Caco-2 (cell line): Measurements from ENCODE around the gene PSMC5. TPM values are rescaled to one million over a fixed set of nuclear protein-coding genes. Genes with fewer than 3 reads are reported as not detected.

Experiments used
- BruUV-seq: library from RNA; stranded (reverse); fragments of 400-500 nt; replicated peaks from 2 replicates; lab custom pipeline; 2021; lab: Mats Ljungman, UMichigan
- CTCF ChIA-PET: fragments of 300-600 bp; sonication (Branson Sonifier 250); formaldehyde crosslinking; loops from one replicate; lab custom pipeline; 2022; ENCODE audit warnings: antibody characterized with exemption; lab: Charles Lee
- POLR2A ChIA-PET: fragments of 300-600 bp; sonication (Branson Sonifier 250); formaldehyde crosslinking; loops from one replicate; lab custom pipeline; 2022; ENCODE audit warnings: antibody characterized with exemption; lab: Charles Lee
- DNase-seq, 2 experiments: peaks; one replicate each; pipeline versions ENCODE4 v3.0.0 to v3.0.0-alpha.2; 2020 to 2022
- H3K27me3 ChIP-seq: replicated peaks from 2 replicates; pipeline ENCODE4 v1.6.0; 2011; ENCODE audit warnings: low read length; ENCODE audit not compliant: control insufficient read depth, insufficient read depth
- H3K36me3 ChIP-seq: 2 replicates; pipeline ENCODE4 v1.5.1; 2011; ENCODE audit warnings: low read length; ENCODE audit not compliant: control insufficient read depth, insufficient read depth
- H3K4me1 ChIP-seq: fragments of 250-450 bp; sonication (Bioruptor Pico); 2 replicates; pipeline ENCODE4 v1.5.1; 2020; ENCODE audit warnings: mild to moderate bottlenecking
- H3K4me3 ChIP-seq: 2 replicates; pipeline ENCODE4 v1.5.1; 2011; ENCODE audit warnings: low read depth, mild to moderate bottlenecking, control low read depth, low read length
- H3K9me3 ChIP-seq: fragments of 250-450 bp; sonication (Bioruptor Pico); 2 replicates; pipeline ENCODE4 v1.5.1; 2020; ENCODE audit warnings: mild to moderate bottlenecking, moderate library complexity
- H3K27ac Mint-ChIP-seq: one replicate; pipeline ENCODE4 v1.8.0; 2022; ENCODE audit warnings: mixed read lengths; ENCODE audit not compliant: unreplicated experiment
- H3K27me3 Mint-ChIP-seq: one replicate; pipeline ENCODE4 v1.8.0; 2022; ENCODE audit warnings: mixed read lengths; ENCODE audit not compliant: insufficient read depth, unreplicated experiment
- H3K36me3 Mint-ChIP-seq: one replicate; pipeline ENCODE4 v1.8.0; 2022; ENCODE audit warnings: mild to moderate bottlenecking, mixed read lengths; ENCODE audit not compliant: insufficient read depth, unreplicated experiment
- H3K4me1 Mint-ChIP-seq: one replicate; pipeline ENCODE4 v1.8.0; 2022; ENCODE audit warnings: low read depth, mixed read lengths; ENCODE audit not compliant: unreplicated experiment
- H3K4me3 Mint-ChIP-seq: one replicate; pipeline ENCODE4 v1.8.0; 2022; ENCODE audit warnings: mild to moderate bottlenecking, moderate library complexity, mixed read lengths; ENCODE audit not compliant: unreplicated experiment
- H3K9me3 Mint-ChIP-seq: one replicate; pipeline ENCODE4 v1.8.0; 2022; ENCODE audit warnings: mixed read lengths; ENCODE audit not compliant: unreplicated experiment
- intact Hi-C: fragments of 100-400 bp; cut with micrococcal nuclease; formaldehyde crosslinking; loops from one replicate; pipeline ENCODE4 v1.10.0; 2022; ENCODE audit not compliant: unreplicated experiment
- total RNA-seq: library from RNA; stranded (reverse); gene quantifications from 2 replicates; pipeline ENCODE4 v1.2.3, GENCODE V29; 2022
- TF ChIP-seq, protein P1 (sequence below), 2 experiments: fragments of 200-600 bp in 1 of 2; IDR thresholded peaks; 1 replicate in 1 of 2; 2 replicates in 1 of 2; pipeline versions ENCODE4 v1.5.1 to v1.8.0; 2011 to 2022; ENCODE audit warnings: antibody characterized with exemption in 1 of 2, control low read depth in 1 of 2, inconsistent platforms in 1 of 2, low read depth in 1 of 2, low read length in 1 of 2, mild to moderate bottlenecking in 1 of 2, moderate library complexity in 1 of 2; ENCODE audit not compliant: insufficient read depth in 1 of 2, severe bottlenecking in 1 of 2, unreplicated experiment in 1 of 2

Gene PSMC5
- total RNA-seq, 1 experiment from 2014 or later = 197 TPM

DNA sequence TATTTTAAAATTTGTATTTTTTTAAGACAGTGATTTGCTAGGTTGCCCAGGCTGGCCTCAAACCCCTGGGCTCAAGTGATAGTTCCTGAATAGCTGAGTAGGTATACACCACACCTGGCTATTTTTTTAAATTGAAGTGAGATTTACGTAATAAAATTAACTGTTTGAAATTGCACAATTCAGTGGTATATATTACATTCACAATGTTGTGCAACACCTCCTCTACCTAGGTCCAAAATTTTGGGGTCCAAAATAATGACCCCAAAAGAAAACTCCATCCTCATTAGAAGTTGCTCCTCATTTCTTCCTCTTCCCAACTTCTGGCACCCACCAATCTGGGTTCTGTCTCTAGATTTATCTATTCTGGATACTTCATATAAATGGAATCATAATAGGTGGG is 18.3 kb downstream of the PSMC5 start:
- no peak overlapping the region for H3K27ac Mint-ChIP-seq
- H3K4me3 Mint-ChIP-seq = no peak overlapping the region
- ChIA-PET CTCF (no interaction called here), POLR2A (no interaction called here)
- Histone ChIP-seq H3K36me3 (no peaks in the 10 kb centered on the region), H3K9me3 (no peaks in the 10 kb centered on the region), H3K4me1 (peaks cover 18% of the 10 kb centered on the region), H3K4me3 (no peak overlapping the region), H3K27me3 (no peaks in the 10 kb centered on the region)
- TF ChIP-seq, protein P1, sequence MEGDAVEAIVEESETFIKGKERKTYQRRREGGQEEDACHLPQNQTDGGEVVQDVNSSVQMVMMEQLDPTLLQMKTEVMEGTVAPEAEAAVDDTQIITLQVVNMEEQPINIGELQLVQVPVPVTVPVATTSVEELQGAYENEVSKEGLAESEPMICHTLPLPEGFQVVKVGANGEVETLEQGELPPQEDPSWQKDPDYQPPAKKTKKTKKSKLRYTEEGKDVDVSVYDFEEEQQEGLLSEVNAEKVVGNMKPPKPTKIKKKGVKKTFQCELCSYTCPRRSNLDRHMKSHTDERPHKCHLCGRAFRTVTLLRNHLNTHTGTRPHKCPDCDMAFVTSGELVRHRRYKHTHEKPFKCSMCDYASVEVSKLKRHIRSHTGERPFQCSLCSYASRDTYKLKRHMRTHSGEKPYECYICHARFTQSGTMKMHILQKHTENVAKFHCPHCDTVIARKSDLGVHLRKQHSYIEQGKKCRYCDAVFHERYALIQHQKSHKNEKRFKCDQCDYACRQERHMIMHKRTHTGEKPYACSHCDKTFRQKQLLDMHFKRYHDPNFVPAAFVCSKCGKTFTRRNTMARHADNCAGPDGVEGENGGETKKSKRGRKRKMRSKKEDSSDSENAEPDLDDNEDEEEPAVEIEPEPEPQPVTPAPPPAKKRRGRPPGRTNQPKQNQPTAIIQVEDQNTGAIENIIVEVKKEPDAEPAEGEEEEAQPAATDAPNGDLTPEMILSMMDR (IDR thresholded peaks at IDR 0.05; ENCODE audit: insufficient read depth in 1 of 2, low read depth in 1 of 2, low read length in 1 of 2, severe bottlenecking in 1 of 2, unreplicated experiment in 1 of 2) = no peak
- intact Hi-C loops = loop anchor here (10.0 kb wide), 1 partner anchor 221 kb away; the partner anchor contains the start of gene MAP3K3
- peaks cover 50% of the 10 kb centered on the region for H3K36me3 Mint-ChIP-seq
- no TSS peak for BruUV-seq
- no peak for DNase-seq
- peaks cover 23% of the 10 kb centered on the region for H3K4me1 Mint-ChIP-seq
- H3K9me3 Mint-ChIP-seq = no peaks in the 10 kb centered on the region
- no peaks in the 10 kb centered on the region for H3K27me3 Mint-ChIP-seq

DNA sequence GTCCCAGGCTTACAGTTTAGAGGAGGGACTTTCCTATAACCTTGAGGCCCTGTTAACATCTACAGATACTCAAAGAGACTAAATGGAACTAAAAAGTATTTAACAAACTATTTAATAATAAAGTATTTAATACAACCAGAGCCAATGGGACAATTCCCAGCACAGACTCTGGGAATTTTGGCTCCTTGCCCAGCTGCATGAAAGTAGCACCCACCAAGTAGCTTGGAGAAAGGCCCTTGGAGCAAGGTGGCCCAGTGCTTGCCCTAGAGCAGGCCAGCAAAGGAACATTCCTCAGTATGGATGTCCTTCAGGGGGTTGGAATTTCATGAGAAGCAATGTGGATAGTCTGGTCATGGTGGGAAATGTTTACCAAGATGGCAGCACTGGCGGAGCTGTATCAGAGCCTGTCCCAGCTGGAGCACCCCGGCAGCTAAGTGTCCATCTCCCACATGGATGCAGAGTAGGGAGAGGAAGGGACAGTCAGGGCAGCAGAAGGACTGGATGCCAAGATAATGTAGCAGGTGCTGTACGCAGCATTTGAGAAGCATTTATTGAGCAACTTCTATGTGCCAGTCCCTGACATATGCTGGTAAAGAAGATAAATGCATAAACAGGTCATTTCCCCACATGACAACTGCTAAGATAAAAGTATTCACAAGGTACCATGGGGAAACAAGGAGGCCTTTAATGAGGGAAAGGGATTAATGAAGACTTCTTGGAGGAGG is 20.5 kb downstream of the PSMC5 start:
- H3K9me3 Mint-ChIP-seq = no peaks in the 10 kb centered on the region
- intact Hi-C loops = loop anchor here (10.0 kb wide), 1 partner anchor 223 kb away; the partner anchor contains the start of gene MAP3K3
- H3K27ac Mint-ChIP-seq = peak overlapping the region; percentile 99
- no peaks in the 10 kb centered on the region for H3K27me3 Mint-ChIP-seq
- Histone ChIP-seq H3K9me3 (no peaks in the 10 kb centered on the region), H3K4me3 (no peak overlapping the region), H3K27me3 (no peaks in the 10 kb centered on the region), H3K4me1 (peaks cover 9% of the 10 kb centered on the region; the same call in 1 of the 2 replicates), H3K36me3 (no peaks in the 10 kb centered on the region)
- ChIA-PET CTCF (interaction anchor here (0.6 to 1.5 kb wide), 5 partner anchors 9 to 458 kb away, joined by 3 to 12 read pairs (median 5); partner anchors contain the start of genes CCDC47 and DDX42), POLR2A (interaction anchor here (1.5 kb wide), 1 partner anchor 74 kb away, joined by 9 read pairs; the partner anchor contains the start of genes CCDC47 and DDX42)
- H3K36me3 Mint-ChIP-seq = peaks cover 60% of the 10 kb centered on the region
- H3K4me1 Mint-ChIP-seq = peaks cover 13% of the 10 kb centered on the region
- no TSS peak for BruUV-seq
- TF ChIP-seq, protein P1 (IDR thresholded peaks at IDR 0.05; ENCODE audit: insufficient read depth in 1 of 2, low read depth in 1 of 2, low read length in 1 of 2, severe bottlenecking in 1 of 2, unreplicated experiment in 1 of 2) = no peak
- no peak for DNase-seq
- H3K4me3 Mint-ChIP-seq = peak overlapping the region; percentile 90

DNA sequence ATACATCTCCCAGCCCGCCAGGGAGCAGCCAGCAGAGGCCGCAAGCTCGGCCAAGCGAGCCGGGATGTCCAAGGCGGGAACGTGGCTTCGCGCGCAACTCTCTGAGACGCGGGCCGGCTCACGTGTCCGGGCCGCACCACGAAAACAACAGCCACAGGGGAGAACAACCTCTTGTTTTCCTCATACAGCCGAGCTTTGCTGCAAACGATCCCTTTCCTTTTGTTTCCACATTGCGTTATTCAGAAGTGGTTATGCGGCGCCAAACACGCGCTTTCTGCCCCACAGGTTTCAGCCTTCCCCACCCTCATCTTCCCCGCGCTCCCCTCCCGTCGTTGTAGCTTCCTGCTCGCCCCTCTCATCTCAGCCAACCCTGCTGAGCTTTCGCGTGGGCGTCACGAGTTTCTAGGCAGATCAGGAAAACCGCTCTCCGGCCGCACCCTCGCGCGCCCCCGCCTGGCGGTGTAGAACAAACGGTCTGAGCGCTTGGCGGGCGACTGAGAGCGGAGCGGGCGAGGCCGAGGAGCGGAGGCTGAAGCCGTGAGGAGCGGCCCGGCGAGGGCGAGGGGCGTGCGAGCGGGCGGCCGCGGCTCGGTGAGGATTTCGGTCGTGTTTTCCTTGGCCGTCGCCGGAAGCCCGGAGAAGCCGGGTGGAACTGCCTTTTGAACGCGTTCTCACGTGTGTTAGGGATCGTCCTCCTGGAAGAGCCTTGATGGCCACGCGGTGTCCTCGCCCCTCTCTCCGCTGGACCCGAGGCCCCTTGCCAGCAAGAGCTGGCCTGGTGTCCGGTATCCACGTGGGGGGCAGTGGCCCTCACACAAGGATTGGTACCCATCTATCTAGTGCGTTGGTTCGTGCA is 21.8 kb downstream of the PSMC5 start:
- H3K4me3 ChIP-seq = peak overlapping the region; percentile 84
- peaks cover 11% of the 10 kb centered on the region for H3K4me1 Mint-ChIP-seq
- CTCF ChIA-PET = interaction anchor here (0.6 to 1.7 kb wide), 13 partner anchors 10 to 1450 kb away, joined by 3 to 19 read pairs (median 6); partner anchors contain the start of genes CCDC47, DDX42 and MAP3K3

More for the DNA sequence above, 21.8 kb downstream of the PSMC5 start:
- intact Hi-C loops = loop anchor here (10.0 kb wide), 1 partner anchor 224 kb away; the partner anchor contains the start of gene MAP3K3
- Histone ChIP-seq H3K4me1 (peaks cover 4% of the 10 kb centered on the region; the same call in 1 of the 2 replicates), H3K27me3 (no peaks in the 10 kb centered on the region), H3K36me3 (no peaks in the 10 kb centered on the region), H3K9me3 (no peaks in the 10 kb centered on the region)
- Mint-ChIP-seq H3K9me3 (no peaks in the 10 kb centered on the region), H3K4me3 (peak overlapping the region; percentile 90), H3K27ac (peak overlapping the region; percentile 99), H3K36me3 (peaks cover 47% of the 10 kb centered on the region), H3K27me3 (no peaks in the 10 kb centered on the region)
- TSS peak; percentile 54 for BruUV-seq
- POLR2A ChIA-PET = interaction anchor here (0.6 to 1.7 kb wide), 5 partner anchors 12 to 266 kb away, joined by 4 to 17 read pairs (median 5); partner anchors contain the start of genes CCDC47, DDX42 and PSMC5
- TF ChIP-seq, protein P1 (IDR thresholded peaks at IDR 0.05; ENCODE audit: insufficient read depth in 1 of 2, low read depth in 1 of 2, low read length in 1 of 2, severe bottlenecking in 1 of 2, unreplicated experiment in 1 of 2) = peak; percentile 59 to 89
- DNase-seq = peak; percentile 98 to 99
